ENCODE measurements around the gene PKIG. TPM values are rescaled to one million over a fixed set of nuclear protein-coding genes. Genes with fewer than 3 reads are reported as not detected.

PKIG gene
- total RNA-seq, 2 donors from 2014 or later: 237 to 268 TPM

- Histone ChIP-seq H3K4me3 (no peak overlapping the region), H3K9me3 (no peaks in the 10 kb centered on the region), H3K27ac (peak overlapping the region; percentile 68 to 75), H3K4me1 (peaks cover 0 to 49% of the 10 kb centered on the region in 2 donors), H3K27me3 (no peaks in the 10 kb centered on the region), H3K36me3 (peaks cover 75% of the 10 kb centered on the region)
- no peak for DNase-seq (ENCODE audit: low spot score)
- TF ChIP-seq CTCF (IDR thresholded peaks at IDR 0.05): no peak
Observed at GRCh38 chr20:44615876-44616603, 33.7 kb downstream of the PKIG start.

DNA sequence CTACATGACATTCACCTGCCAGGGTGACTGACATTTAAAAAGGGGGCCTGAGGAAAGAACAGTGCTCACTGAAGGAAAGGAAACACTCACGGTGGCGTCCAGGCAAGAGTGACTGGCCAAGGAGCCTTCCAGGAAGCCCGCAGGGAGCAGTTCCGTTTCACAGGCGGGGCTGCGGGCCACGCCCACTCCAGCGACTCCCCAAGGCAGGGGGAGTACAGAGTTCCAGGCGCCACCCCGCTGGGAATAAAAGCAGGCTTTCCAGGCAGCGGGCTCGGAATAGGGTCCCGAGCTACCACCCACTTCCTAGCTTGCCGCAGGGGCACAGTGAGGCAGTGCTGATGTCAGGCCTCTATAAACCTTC is 34.2 kb downstream of the PKIG start:
- Histone ChIP-seq H3K9me3 (no peaks in the 10 kb centered on the region), H3K36me3 (peaks cover 75% of the 10 kb centered on the region), H3K27ac (peak overlapping the region; percentile 68 to 75), H3K27me3 (no peaks in the 10 kb centered on the region), H3K4me1 (peaks cover 0 to 46% of the 10 kb centered on the region in 2 donors), H3K4me3 (no peak overlapping the region)
- TF ChIP-seq CTCF (IDR thresholded peaks at IDR 0.05): no peak
- DNase-seq (ENCODE audit: low spot score): no peak

DNA sequence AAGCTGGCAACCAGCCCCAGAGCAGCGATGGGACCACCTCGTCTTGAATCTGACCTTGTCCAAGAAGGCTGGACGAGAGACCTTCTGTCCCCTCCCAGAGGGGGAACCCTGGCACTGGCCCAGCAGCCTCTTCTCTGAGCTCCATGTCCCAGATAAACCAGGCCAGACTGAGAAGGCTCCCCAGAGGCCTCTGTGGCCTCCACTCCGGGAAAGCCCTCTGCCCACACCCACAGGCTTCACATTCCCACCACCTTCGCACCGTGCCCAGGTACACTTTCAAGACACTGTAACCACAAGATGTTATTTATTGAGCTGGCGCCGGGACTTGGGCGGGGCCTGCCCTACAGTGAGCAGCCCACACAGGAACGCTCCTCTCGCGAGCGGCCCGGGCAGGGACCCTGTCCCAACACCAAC is 35.9 kb downstream of the PKIG start:
- no peaks in the 10 kb centered on the region for H3K27me3 ChIP-seq
- H3K4me3 ChIP-seq: no peak overlapping the region
- DNase-seq (ENCODE audit: low spot score): no peak
- no peak for TF ChIP-seq CTCF (IDR thresholded peaks at IDR 0.05)
- no peaks in the 10 kb centered on the region for H3K9me3 ChIP-seq
- H3K27ac ChIP-seq: peak overlapping the region in 1 of 2 donors; percentile 19
- H3K36me3 ChIP-seq: peaks cover 73% of the 10 kb centered on the region
- peaks cover 0 to 46% of the 10 kb centered on the region in 2 donors for H3K4me1 ChIP-seq

DNA sequence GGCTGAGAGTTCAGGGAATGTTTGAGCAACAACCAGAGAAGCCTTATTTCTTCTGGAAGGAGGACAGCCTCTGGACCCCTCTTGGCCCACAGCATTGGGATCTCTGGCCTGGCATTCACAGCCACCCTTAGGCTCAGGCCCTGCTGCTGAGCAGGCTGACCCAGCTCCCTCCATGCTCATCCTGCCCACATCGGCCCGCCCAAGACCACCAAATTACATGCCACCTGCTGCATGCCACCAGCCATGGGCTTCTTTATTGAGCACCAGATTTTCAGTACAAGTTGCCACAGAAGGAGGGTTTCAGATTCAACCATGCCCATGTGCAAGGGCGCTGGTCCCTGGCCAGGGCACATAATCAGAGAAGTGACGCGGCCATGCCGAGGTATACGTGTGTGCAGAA is 36.9 kb downstream of the PKIG start:
- H3K4me1 ChIP-seq: peaks cover 0 to 43% of the 10 kb centered on the region in 2 donors
- no peak for DNase-seq (ENCODE audit: low spot score)
- H3K9me3 ChIP-seq: no peaks in the 10 kb centered on the region
- H3K27ac ChIP-seq: no peak overlapping the region
- H3K36me3 ChIP-seq: peaks cover 63% of the 10 kb centered on the region
- H3K4me3 ChIP-seq: no peak overlapping the region
- H3K27me3 ChIP-seq: no peaks in the 10 kb centered on the region
- TF ChIP-seq CTCF (IDR thresholded peaks at IDR 0.05): no peak

GRCh38 chr20:44620030-44620429 is 37.7 kb downstream of the PKIG start:
- H3K4me1 ChIP-seq: peaks cover 0 to 36% of the 10 kb centered on the region in 2 donors
- H3K9me3 ChIP-seq: no peaks in the 10 kb centered on the region
- DNase-seq (ENCODE audit: low spot score): no peak
- peak overlapping the region in 1 of 2 donors; percentile 23 for H3K27ac ChIP-seq
- peaks cover 56% of the 10 kb centered on the region for H3K36me3 ChIP-seq
- no peak for TF ChIP-seq CTCF (IDR thresholded peaks at IDR 0.05)
- no peaks in the 10 kb centered on the region for H3K27me3 ChIP-seq
- H3K4me3 ChIP-seq: no peak overlapping the region

- H3K27ac ChIP-seq: peak overlapping the region in 1 of 2 donors; percentile 23
- no peak for DNase-seq (ENCODE audit: low spot score)
- H3K4me1 ChIP-seq: peaks cover 0 to 23% of the 10 kb centered on the region in 2 donors
- no peak overlapping the region for H3K4me3 ChIP-seq
- H3K27me3 ChIP-seq: no peaks in the 10 kb centered on the region
- no peaks in the 10 kb centered on the region for H3K9me3 ChIP-seq
- TF ChIP-seq CTCF (IDR thresholded peaks at IDR 0.05): no peak
- H3K36me3 ChIP-seq: peaks cover 45% of the 10 kb centered on the region
Observed at GRCh38 chr20:44621325-44621724, 38.9 kb downstream of the PKIG start.

All from right atrium auricular region (tissue), 2 donors.